Neural progenitor cell (in vitro differentiated cells): ENCODE results near the gene LGALSL. TPM values are rescaled to one million over a fixed set of nuclear protein-coding genes. Genes with fewer than 3 reads are reported as not detected.
A peak's percentile ranks its signal among the peaks of the same experiment; 100 is the strongest.

Experiments
- DNase-seq: peaks from one replicate; pipeline ENCODE4 v3.0.0-alpha.2; 2016; ENCODE audit warnings: low spot score
- H2AFZ ChIP-seq: fragments of 200-600 bp; sonication (generic); replicated peaks from 2 replicates; pipeline ENCODE4 v1.6.1; 2016; ENCODE audit warnings: antibody characterized with exemption
- H3F3A ChIP-seq: fragments of 200-600 bp; sonication (generic); 2 replicates; pipeline ENCODE4 v1.6.1; 2016; ENCODE audit warnings: antibody characterized with exemption, low read depth
- H3K27ac ChIP-seq: fragments of 200-600 bp; sonication (generic); 2 replicates; pipeline ENCODE4 v1.5.1; 2016; ENCODE audit warnings: mild to moderate bottlenecking
- H3K27me3 ChIP-seq: fragments of 200-600 bp; sonication (generic); 2 replicates; pipeline ENCODE4 v1.6.1; 2016; ENCODE audit warnings: mild to moderate bottlenecking, moderate library complexity
- H3K36me3 ChIP-seq: fragments of 200-600 bp; sonication (generic); 2 replicates; pipeline ENCODE4 v1.5.1; 2016
- H3K4me1 ChIP-seq: fragments of 200-600 bp; sonication (generic); 2 replicates; pipeline ENCODE4 v1.6.1; 2016; ENCODE audit warnings: mixed run types
- H3K4me2 ChIP-seq: fragments of 200-600 bp; sonication (generic); 2 replicates; pipeline ENCODE4 v1.6.1; 2016
- H3K4me3 ChIP-seq: fragments of 200-600 bp; sonication (generic); 2 replicates; pipeline ENCODE4 v1.5.1; 2016
- H3K79me2 ChIP-seq: fragments of 200-600 bp; sonication (generic); 2 replicates; pipeline ENCODE4 v1.6.1; 2016; ENCODE audit warnings: low read depth
- H3K9ac ChIP-seq: fragments of 200-600 bp; sonication (generic); 2 replicates; pipeline ENCODE4 v1.6.1; 2016
- H3K9me3 ChIP-seq: fragments of 200-600 bp; sonication (generic); 2 replicates; pipeline ENCODE4 v1.5.1; 2016; ENCODE audit warnings: low read depth
- H4K20me1 ChIP-seq: fragments of 200-600 bp; sonication (generic); 2 replicates; pipeline ENCODE4 v1.6.1; 2016; ENCODE audit warnings: low read depth
- H3K27ac Mint-ChIP-seq: 3 replicates; pipeline ENCODE4 v1.8.0; 2021; ENCODE audit warnings: mixed read lengths
- H3K27me3 Mint-ChIP-seq: 2 replicates; pipeline ENCODE4 v1.8.0; 2022; ENCODE audit warnings: low read depth, mild to moderate bottlenecking, inconsistent platforms, moderate library complexity, mixed read lengths; ENCODE audit not compliant: insufficient read depth
- H3K36me3 Mint-ChIP-seq: 3 replicates; pipeline ENCODE4 v1.8.0; 2021; ENCODE audit warnings: mixed read lengths
- H3K4me1 Mint-ChIP-seq: 3 replicates; pipeline ENCODE4 v1.8.0; 2021; ENCODE audit warnings: mixed read lengths
- H3K4me3 Mint-ChIP-seq: 3 replicates; pipeline ENCODE4 v1.8.0; 2021; ENCODE audit warnings: mild to moderate bottlenecking, moderate library complexity, mixed read lengths
- H3K9me3 Mint-ChIP-seq: 3 replicates; pipeline ENCODE4 v1.8.0; 2020; ENCODE audit warnings: mixed read lengths
- CTCF ChIP-seq: fragments of 200-600 bp; sonication (generic); IDR thresholded peaks from 2 replicates; pipeline ENCODE4 v1.5.1; 2017; ENCODE audit warnings: antibody characterized with exemption, mild to moderate bottlenecking
- EZH2 ChIP-seq: fragments of 200-600 bp; sonication (generic); IDR thresholded peaks from 2 replicates; pipeline ENCODE4 v1.6.1; 2017; ENCODE audit warnings: antibody characterized with exemption, mild to moderate bottlenecking, moderate library complexity
- EZH2phosphoT487 ChIP-seq: fragments of 200-600 bp; sonication (generic); IDR thresholded peaks from 2 replicates; pipeline ENCODE4 v1.6.1; 2017; ENCODE audit warnings: antibody characterized with exemption
- total RNA-seq: library from RNA; depleted of rRNA; stranded (reverse); fragments of >200 nt; gene quantifications from 2 replicates; pipeline ENCODE4 v1.2.3, GENCODE V29; 2015; ENCODE audit warnings: low replicate concordance

The LGALSL gene
- total RNA-seq, 1 donor from 2014 or later: 31.1 TPM

GRCh38 chr2:64423303-64423702, 30.7 kb upstream of the LGALSL start:
- H3K9ac ChIP-seq: no peak overlapping the region
- Mint-ChIP-seq H3K36me3 (no peaks in the 10 kb centered on the region), H3K4me3 (no peak overlapping the region), H3K9me3 (no peaks in the 10 kb centered on the region), H3K27ac (no peak overlapping the region), H3K4me1 (peaks cover 13% of the 10 kb centered on the region), H3K27me3 (no peaks in the 10 kb centered on the region)
- no peak overlapping the region for H3K27ac ChIP-seq
- TF ChIP-seq EZH2 (no peak), CTCF (no peak), EZH2phosphoT487 (no peak)
- H3K9me3 ChIP-seq: no peaks in the 10 kb centered on the region
- no peaks in the 10 kb centered on the region for H4K20me1 ChIP-seq
- no peaks in the 10 kb centered on the region for H3K27me3 ChIP-seq
- H3K4me2 ChIP-seq: no peak overlapping the region
- H3K79me2 ChIP-seq: no peaks in the 10 kb centered on the region
- no peaks in the 10 kb centered on the region for H3K36me3 ChIP-seq
- H2AFZ ChIP-seq: no peak overlapping the region
- no peak for DNase-seq
- peaks cover 12% of the 10 kb centered on the region for H3K4me1 ChIP-seq
- no peak overlapping the region for H3K4me3 ChIP-seq
- H3F3A ChIP-seq: no peaks in the 10 kb centered on the region

GRCh38 chr2:64424416-64424987, 29.5 kb upstream of the LGALSL start:
- H3K9me3 Mint-ChIP-seq: no peaks in the 10 kb centered on the region
- Histone ChIP-seq H3K27ac (no peak overlapping the region), H3K4me3 (no peak overlapping the region), H3K4me1 (peaks cover 12% of the 10 kb centered on the region), H3K9ac (no peak overlapping the region), H3K9me3 (no peaks in the 10 kb centered on the region), H3K4me2 (no peak overlapping the region), H2AFZ (no peak overlapping the region), H3K27me3 (no peaks in the 10 kb centered on the region), H3F3A (no peaks in the 10 kb centered on the region), H3K79me2 (no peaks in the 10 kb centered on the region), H4K20me1 (no peaks in the 10 kb centered on the region), H3K36me3 (no peaks in the 10 kb centered on the region)
- no peak overlapping the region for H3K4me3 Mint-ChIP-seq
- peaks cover 13% of the 10 kb centered on the region for H3K4me1 Mint-ChIP-seq
- no peaks in the 10 kb centered on the region for H3K27me3 Mint-ChIP-seq
- no peak for DNase-seq
- H3K36me3 Mint-ChIP-seq: no peaks in the 10 kb centered on the region
- peak overlapping the region; percentile 83 for H3K27ac Mint-ChIP-seq
- TF ChIP-seq EZH2phosphoT487: no peak
- no peak for TF ChIP-seq EZH2

- Histone ChIP-seq H2AFZ (no peak overlapping the region), H4K20me1 (no peaks in the 10 kb centered on the region), H3K36me3 (no peaks in the 10 kb centered on the region), H3K9me3 (no peaks in the 10 kb centered on the region), H3F3A (no peaks in the 10 kb centered on the region), H3K4me3 (no peak overlapping the region), H3K4me1 (peaks cover 11% of the 10 kb centered on the region), H3K9ac (no peak overlapping the region), H3K4me2 (no peak overlapping the region), H3K27me3 (no peaks in the 10 kb centered on the region), H3K27ac (no peak overlapping the region), H3K79me2 (no peaks in the 10 kb centered on the region)
- Mint-ChIP-seq H3K9me3 (peaks cover under 1% of the 10 kb centered on the region), H3K36me3 (no peaks in the 10 kb centered on the region), H3K27ac (peak overlapping the region; percentile 19), H3K27me3 (no peaks in the 10 kb centered on the region), H3K4me3 (no peak overlapping the region), H3K4me1 (peaks cover 13% of the 10 kb centered on the region)
- DNase-seq: no peak
- TF ChIP-seq CTCF (no peak), EZH2phosphoT487 (no peak), EZH2 (no peak)
Measured at GRCh38 chr2:64426183-64426952, 27.6 kb upstream of the LGALSL start.
